Astrocyte (in vitro differentiated cells and primary cell): Measurements from ENCODE around the gene ALDH2.

ENCODE experiments used
- EZH2 ChIP-seq: IDR thresholded peaks from 2 replicates; pipeline ENCODE4 v1.6.1; 2012; ENCODE audit warnings: mild to moderate bottlenecking, low read length, inconsistent platforms; ENCODE audit not compliant: insufficient read depth
- TF ChIP-seq, protein P1 (sequence below): IDR thresholded peaks from 2 replicates; pipeline ENCODE4 v1.5.1; 2011; ENCODE audit warnings: low read depth, mild to moderate bottlenecking, inconsistent platforms, low read length, moderate library complexity; ENCODE audit not compliant: insufficient read depth

DNA sequence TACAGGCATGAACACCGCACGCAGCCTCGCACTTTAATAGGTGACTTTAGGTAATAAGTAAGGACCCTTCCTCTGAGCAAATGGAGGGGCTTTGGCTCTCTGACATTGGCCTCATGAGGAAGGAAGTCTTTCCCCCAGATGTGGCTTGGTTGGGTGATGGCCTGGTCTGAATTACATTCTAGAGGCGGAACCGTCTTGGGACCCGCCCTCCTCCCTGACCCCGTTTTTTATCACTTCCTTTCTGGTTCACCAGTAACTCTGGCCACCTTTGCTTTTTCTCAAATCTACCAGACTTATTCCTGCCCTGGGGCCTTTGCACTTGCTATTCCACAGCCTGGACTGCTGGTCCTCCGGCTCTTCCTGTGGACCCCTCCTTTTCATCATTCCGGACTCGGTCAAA lies 13.4 kb downstream of the ALDH2 start:
- TF ChIP-seq, protein P1, sequence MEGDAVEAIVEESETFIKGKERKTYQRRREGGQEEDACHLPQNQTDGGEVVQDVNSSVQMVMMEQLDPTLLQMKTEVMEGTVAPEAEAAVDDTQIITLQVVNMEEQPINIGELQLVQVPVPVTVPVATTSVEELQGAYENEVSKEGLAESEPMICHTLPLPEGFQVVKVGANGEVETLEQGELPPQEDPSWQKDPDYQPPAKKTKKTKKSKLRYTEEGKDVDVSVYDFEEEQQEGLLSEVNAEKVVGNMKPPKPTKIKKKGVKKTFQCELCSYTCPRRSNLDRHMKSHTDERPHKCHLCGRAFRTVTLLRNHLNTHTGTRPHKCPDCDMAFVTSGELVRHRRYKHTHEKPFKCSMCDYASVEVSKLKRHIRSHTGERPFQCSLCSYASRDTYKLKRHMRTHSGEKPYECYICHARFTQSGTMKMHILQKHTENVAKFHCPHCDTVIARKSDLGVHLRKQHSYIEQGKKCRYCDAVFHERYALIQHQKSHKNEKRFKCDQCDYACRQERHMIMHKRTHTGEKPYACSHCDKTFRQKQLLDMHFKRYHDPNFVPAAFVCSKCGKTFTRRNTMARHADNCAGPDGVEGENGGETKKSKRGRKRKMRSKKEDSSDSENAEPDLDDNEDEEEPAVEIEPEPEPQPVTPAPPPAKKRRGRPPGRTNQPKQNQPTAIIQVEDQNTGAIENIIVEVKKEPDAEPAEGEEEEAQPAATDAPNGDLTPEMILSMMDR: no peak
- TF ChIP-seq EZH2: no peak
